HG03066 (cell line): Measurements from ENCODE around the gene PTEN.

Experiments
- ATAC-seq: cut with Tn5 transposase; IDR thresholded peaks from one replicate; pipeline ENCODE4 v1.9.1; 2021; ENCODE audit warnings: low read depth; ENCODE audit not compliant: unreplicated experiment

PTEN gene

DNA sequence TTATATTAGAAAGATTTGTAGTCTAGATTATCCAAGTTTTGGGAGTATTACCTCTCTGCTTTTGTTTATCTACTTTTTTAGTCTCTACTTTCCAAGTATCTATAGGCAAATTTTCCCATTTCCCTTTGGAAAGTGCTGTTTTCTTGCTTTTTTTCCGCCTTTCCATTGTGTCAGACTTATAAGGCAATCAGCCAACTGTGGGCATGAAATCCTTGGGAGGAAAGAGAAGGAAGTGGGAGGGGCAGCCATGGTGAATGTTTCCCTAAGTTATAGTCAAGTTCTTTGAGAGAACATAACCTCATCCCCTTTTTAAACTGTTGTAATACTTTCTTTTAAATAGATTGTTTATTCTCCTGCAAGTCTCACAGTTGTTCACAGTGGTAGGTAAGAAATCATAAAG is 52.6 kb downstream of the PTEN start:
- ATAC-seq: no peak

DNA sequence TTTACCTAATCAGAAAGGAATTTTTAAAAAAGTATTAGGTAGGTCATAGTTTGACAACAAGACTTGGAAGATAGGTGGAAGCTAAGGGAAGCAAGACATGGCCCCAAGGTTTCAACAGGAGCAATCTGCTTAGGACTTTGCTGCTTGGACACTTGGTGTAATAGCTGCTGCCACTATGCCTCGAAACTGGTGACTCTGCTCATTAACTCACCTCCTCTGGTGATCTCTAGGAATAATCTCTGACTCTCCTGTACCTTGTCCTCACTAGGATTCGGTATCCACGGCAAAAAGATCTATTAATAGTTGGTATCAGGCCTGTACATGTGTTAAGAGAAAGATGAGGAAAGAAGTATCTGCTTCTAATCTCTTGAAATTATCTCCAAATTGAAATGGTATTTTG is 53.1 kb downstream of the PTEN start:
- no peak for ATAC-seq

GRCh38 chr10:87918254-87918859 is 54.9 kb downstream of the PTEN start:
- ATAC-seq: no peak

GRCh38 chr10:87920538-87920937 is 57.1 kb downstream of the PTEN start:
- no peak for ATAC-seq

GRCh38 chr10:87921931-87922688 is 58.7 kb downstream of the PTEN start:
- ATAC-seq: no peak

DNA sequence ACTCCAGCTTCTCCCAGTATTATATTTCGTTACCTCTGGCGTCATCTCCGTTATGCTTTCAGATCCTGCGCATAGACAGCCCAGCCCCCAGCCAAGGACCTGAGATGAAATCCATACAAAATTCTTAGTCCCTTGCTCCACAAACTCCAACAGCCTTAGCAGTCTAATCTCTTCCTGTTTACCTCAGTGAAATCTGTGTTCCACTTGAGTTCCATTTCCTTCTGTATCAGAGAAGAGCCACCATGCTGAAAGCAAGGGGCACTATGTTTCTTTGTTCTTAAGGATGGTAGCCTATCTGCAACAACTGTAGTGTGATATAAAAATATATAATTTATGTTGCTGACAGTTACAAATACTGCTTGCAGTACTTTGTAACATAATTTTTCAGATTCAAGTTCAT is 59.8 kb downstream of the PTEN start:
- ATAC-seq: no peak

DNA sequence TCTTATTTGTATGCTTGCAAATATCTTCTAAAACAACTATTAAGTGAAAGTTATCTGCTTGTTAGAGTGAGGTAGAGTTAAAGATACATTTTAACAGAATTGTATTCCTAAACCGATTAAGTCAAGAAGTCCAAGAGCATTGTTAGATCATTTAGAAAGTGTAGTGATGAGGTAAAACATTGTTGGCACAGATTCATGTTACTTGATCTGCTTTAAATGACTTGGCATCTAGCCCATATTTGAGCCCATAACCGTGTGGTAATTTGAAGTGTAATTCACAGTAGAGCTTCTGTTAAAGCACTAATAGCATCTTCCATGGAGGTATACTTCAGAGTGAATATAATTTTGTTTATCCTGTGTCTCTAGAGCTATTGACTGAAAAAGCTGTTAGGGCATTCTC is 62.1 kb downstream of the PTEN start:
- no peak for ATAC-seq

GRCh38 chr10:87927091-87927490 is 63.7 kb downstream of the PTEN start:
- ATAC-seq: no peak

- ATAC-seq: no peak
These were observed 65.6 kb downstream of the PTEN start for GRCh38 chr10:87928996-87929395.

DNA sequence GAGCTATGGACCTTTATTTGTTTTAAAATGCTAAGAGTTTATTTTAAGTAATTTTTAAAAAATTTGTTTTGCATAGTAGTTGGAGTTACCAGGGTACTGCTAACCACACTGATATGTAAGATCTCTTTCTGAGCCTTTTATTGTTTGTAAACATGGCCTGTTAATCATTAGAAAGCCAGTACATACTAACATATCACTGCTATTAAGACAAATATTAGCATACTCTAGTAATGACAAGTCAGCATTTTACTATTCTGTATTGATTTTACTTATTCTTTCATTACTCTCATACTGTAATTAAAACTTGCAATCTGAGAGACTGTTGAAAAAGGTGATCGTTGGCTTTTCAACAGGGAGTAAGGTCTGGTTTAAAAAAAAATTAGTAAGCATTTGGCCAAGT is 66.7 kb downstream of the PTEN start:
- no peak for ATAC-seq

GRCh38 chr10:87930934-87931835 is 67.8 kb downstream of the PTEN start:
- no peak for ATAC-seq

- no peak for ATAC-seq
These were observed 68.4 kb downstream of the PTEN start for GRCh38 chr10:87931836-87932230.

DNA sequence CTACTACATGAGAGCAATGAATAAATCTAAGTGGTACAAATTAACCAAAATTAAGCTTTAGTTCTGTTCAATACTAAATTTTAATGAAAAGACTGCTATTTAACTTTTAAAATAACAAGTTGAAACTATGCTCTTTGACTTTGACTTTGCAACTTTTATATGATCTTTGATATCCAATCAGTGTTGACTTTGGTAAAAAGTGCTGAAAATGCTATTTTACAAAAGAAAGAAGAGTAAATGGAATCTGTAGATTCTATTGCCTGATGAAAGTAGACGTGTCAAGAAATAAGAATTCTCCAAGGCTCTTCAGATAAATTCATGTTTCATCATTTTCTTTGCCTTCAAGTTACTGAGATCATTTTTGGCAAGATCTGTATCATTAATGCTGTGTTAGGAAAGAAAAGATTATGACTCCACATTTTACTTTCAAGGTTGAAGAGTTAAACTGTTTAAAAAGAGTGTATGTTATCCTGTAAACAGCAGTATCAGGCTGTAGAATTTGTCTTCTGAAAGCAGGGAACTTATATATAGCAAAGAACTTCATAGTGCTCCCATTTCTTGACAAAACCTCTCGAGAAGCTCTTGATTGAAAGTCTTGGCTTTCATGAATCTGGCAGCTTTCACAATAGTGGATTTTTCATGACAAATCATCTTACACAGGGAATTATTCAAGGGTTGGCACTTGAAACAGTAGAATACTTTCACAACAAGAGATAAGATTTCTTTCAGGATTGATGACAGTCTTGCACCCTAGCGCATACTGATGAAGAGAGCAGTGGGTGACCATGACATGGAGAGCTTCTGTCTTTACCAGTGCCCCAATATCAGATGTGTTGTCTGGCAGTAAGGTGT is 72.1 kb downstream of the PTEN start:
- ATAC-seq: no peak

DNA sequence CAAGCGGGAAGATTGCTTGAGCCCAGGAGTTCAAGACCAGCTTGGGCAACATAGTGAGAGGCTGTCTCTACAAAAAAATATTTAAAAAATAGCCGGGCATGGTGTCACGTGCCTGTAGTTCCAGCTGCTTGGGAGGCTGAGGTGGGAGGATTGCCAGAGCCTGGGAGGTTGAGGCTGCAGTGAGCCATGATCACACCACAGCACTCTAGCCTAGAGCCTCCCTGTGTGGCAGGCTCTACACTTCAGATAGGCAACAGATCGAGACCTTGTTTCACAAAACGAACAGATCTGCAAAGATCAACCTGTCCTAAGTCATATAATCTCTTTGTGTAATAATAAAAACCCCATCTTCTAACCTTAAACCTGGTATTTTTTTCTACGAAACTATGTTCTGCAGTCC is 76.8 kb downstream of the PTEN start:
- no peak for ATAC-seq

- ATAC-seq: no peak
These were observed 79.6 kb downstream of the PTEN start for GRCh38 chr10:87942884-87943527.

DNA sequence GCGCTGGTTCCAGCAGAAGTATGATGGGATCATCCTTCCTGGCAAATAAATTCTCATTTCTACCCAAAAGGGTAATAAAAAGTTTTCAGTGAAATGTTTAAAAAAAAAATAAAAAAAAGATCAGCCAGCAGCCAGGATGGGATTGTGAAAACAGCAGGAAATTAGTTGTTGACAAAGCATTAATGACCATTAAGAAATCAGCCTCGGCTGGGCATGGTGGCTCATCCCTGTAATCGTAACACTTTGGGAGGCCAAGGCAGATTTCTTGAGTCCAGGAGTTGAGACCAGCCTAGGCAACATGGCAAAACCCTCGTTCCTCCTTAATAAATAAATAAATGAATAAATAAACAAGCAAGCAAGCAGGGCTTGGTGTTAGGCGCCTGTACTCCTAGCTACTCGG is 82.6 kb downstream of the PTEN start:
- no peak for ATAC-seq

DNA sequence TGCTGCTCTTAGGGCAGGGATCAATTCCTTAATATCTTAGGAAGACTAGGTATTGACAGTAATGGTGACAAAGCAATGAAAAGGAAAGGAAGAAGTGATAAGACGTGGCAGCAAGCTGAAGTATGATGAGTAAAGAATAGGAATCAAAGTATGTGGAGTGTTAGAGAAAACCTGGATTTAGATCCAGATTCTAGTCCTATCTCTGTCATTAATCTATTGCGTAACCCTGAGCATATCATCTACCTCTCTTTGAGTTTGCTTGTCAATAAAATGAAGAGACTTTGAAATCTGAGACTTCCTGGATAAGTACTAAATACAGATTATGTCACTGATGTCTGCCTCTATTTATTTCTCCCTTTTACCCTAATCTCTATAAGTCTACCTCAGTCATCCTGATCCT is 89.2 kb downstream of the PTEN start:
- ATAC-seq: no peak

- ATAC-seq: no peak
These were observed 92.6 kb downstream of the PTEN start for GRCh38 chr10:87956055-87956454.

DNA sequence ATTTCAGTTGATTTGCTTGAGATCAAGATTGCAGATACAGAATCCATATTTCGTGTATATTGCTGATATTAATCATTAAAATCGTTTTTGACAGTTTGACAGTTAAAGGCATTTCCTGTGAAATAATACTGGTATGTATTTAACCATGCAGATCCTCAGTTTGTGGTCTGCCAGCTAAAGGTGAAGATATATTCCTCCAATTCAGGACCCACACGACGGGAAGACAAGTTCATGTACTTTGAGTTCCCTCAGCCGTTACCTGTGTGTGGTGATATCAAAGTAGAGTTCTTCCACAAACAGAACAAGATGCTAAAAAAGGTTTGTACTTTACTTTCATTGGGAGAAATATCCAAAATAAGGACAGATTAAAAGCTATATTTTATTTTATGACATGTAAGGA is 94.3 kb downstream of the PTEN start:
- ATAC-seq: no peak

GRCh38 chr10:87960230-87960629 is 96.8 kb downstream of the PTEN start:
- ATAC-seq: no peak
